Measurements from ENCODE around the gene PKD1. TPM values are rescaled to one million over a fixed set of nuclear protein-coding genes. Genes with fewer than 3 reads are reported as not detected.

The PKD1 gene
- total RNA-seq, 1 experiment from 2014 or later = 137 TPM

DNA sequence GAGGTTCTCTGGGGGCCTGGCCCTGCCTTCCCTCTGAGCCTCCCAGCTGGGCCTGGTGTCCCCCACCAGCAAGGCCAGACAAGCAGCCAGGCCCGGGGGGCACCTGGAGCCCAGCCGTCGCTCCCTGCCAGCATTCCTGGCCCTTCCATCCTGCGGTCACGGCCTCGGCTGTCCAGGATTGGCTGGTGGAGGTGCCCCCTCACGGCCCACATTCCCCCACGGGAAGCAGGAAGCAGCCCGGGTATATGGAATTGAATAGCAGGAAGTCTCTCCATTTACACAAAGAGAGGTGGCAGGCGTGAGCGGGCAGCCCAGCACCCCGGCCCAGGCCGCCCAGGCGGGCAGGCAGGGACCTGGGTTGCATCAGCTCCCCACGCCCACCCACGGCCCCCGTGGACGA, 34.4 kb upstream of the PKD1 start:
- H3K27ac ChIP-seq (ENCODE audit: low read depth, low read length) = no peak overlapping the region
- no peak overlapping the region for H3K9ac ChIP-seq (ENCODE audit: low read length)

More for the DNA sequence above, 34.4 kb upstream of the PKD1 start:
- ChIA-PET POLR2A (interaction anchor here (1.7 kb wide), 1 partner anchor 15 kb away, joined by 5 read pairs; the partner anchor contains the start of gene TRAF7), RAD21 (ENCODE audit: low non-redundant PET in 1 of 2, low total read pairs in 2 of 2, uncharacterized antibody in 2 of 2, unreplicated experiment in 2 of 2) (no interaction called here), CTCF (no interaction called here)
- Histone ChIP-seq H4K20me1 (ENCODE audit: insufficient read depth) (no peaks in the 10 kb centered on the region), H3K27me3 (ENCODE audit: insufficient read depth, low read length) (no peaks in the 10 kb centered on the region), H3K4me3 (replicated peaks in 1 of 2; ENCODE audit: low read depth in 1 of 2, low read length in 2 of 2) (no peak overlapping the region), H3K79me2 (ENCODE audit: insufficient read depth, low read length) (peaks cover 31% of the 10 kb centered on the region), H3K36me3 (ENCODE audit: control insufficient read depth in 1 of 2, insufficient read depth in 2 of 2, low read length in 2 of 2) (peaks cover 16 to 55% of the 10 kb centered on the region in 2 experiments; a peak in 3 of 4 replicates), H3K9me2 (ENCODE audit: insufficient read depth) (no peaks in the 10 kb centered on the region), H3K4me1 (ENCODE audit: control insufficient read depth in 1 of 2, insufficient read depth in 2 of 2, low read length in 2 of 2) (no peaks in the 10 kb centered on the region), H2AFZ (ENCODE audit: low read depth, low read length, poor library complexity, severe bottlenecking) (no peak overlapping the region), H3K4me2 (ENCODE audit: low read length) (no peak overlapping the region), H3K9me3 (ENCODE audit: control insufficient read depth in 1 of 2, insufficient read depth in 1 of 2, low read depth in 1 of 2, low read length in 2 of 2) (no peaks in the 10 kb centered on the region)
- no TSS peak for BruUV-seq (replicated peaks)
- DNase-seq (ENCODE audit: low read depth, low spot score) (no peak), ATAC-seq (no peak)
- intact Hi-C loops (cut with micrococcal nuclease) = no loop called here
- TF ChIP-seq SRF (IDR thresholded peaks at IDR 0.05; ENCODE audit: low read depth) (no peak), EZH2 (IDR thresholded peaks at IDR 0.05) (no peak), ZBTB33 (IDR thresholded peaks at IDR 0.05; ENCODE audit: extremely low read depth, insufficient replicate concordance, low read length) (no peak), REST (IDR thresholded peaks at IDR 0.05; ENCODE audit: low read depth) (no peak), POLR2A (IDR thresholded peaks at IDR 0.05; ENCODE audit: borderline replicate concordance, extremely low read depth, insufficient read depth, insufficient read length) (no peak), CEBPB (IDR thresholded peaks at IDR 0.05; ENCODE audit: low read depth) (no peak), EGR1 (IDR thresholded peaks at IDR 0.05; ENCODE audit: low read depth) (no peak), MAX (IDR thresholded peaks at IDR 0.05) (no peak), SIN3A (IDR thresholded peaks at IDR 0.05; ENCODE audit: low read depth) (no peak), CTCF (IDR thresholded peaks at IDR 0.05 in 2 of 3, conservative IDR thresholded peaks at IDR 0.05 in 1 of 3; ENCODE audit: borderline replicate concordance in 1 of 3, insufficient read depth in 1 of 3, low read depth in 2 of 3, low read length in 2 of 3) (no peak), CBX3 (IDR thresholded peaks at IDR 0.05; ENCODE audit: low read depth) (no peak), SP1 (IDR thresholded peaks at IDR 0.05; ENCODE audit: low read depth) (no peak), ELF1 (IDR thresholded peaks at IDR 0.05; ENCODE audit: borderline replicate concordance, low read depth) (no peak), ATF3 (IDR thresholded peaks at IDR 0.05) (no peak)

All from HCT116 (cell line).